T-helper 17 cell (primary cell): ENCODE data around the gene SLC5A1. TPM values are rescaled to one million over a fixed set of nuclear protein-coding genes. Genes with fewer than 3 reads are reported as not detected.
"Not testable (repeated sequence)": the region's sequence is repeated elsewhere in the genome, so short reads cannot be mapped to it uniquely, and the experiment has no call there.

Experiments used
- ATAC-seq: fragments of 150-1000 bp; cut with Tn5 transposase; 2 replicates; pipeline ENCODE4 v1.10.0; 2021; ENCODE audit warnings: mild to moderate bottlenecking, moderate library complexity
- DNase-seq, 3 donors: peaks; one replicate each; pipeline versions ENCODE4 v3.0.0 to v3.0.0-alpha.2; 2020 to 2021
- H3K9me3 ChIP-seq: one replicate; pipeline ENCODE4 v1.7.0; 2013; ENCODE audit warnings: low read length, mild to moderate bottlenecking; ENCODE audit not compliant: control insufficient read depth, poor library complexity, severe bottlenecking
- H3K27ac Mint-ChIP-seq: one replicate; pipeline ENCODE4 v1.8.0; 2022; ENCODE audit warnings: mild to moderate bottlenecking, moderate library complexity, mixed read lengths
- H3K27me3 Mint-ChIP-seq: one replicate; pipeline ENCODE4 v1.8.0; 2022; ENCODE audit warnings: mixed read lengths
- H3K36me3 Mint-ChIP-seq: one replicate; pipeline ENCODE4 v1.8.0; 2022; ENCODE audit warnings: low read depth, mixed read lengths
- H3K4me1 Mint-ChIP-seq: one replicate; pipeline ENCODE4 v1.8.0; 2022; ENCODE audit warnings: mild to moderate bottlenecking, mixed read lengths
- H3K4me3 Mint-ChIP-seq: one replicate; pipeline ENCODE4 v1.8.0; 2022; ENCODE audit warnings: mild to moderate bottlenecking, moderate library complexity, mixed read lengths
- total RNA-seq, 4 donors: library from RNA in 2 of 4; stranded (reverse) in 2 of 4; gene quantifications; one replicate each; pipeline ENCODE4 v1.2.3 and lab custom pipeline; 2022 to 2026

Gene SLC5A1
- total RNA-seq, 2 donors from 2014 or later, result not detected

DNA sequence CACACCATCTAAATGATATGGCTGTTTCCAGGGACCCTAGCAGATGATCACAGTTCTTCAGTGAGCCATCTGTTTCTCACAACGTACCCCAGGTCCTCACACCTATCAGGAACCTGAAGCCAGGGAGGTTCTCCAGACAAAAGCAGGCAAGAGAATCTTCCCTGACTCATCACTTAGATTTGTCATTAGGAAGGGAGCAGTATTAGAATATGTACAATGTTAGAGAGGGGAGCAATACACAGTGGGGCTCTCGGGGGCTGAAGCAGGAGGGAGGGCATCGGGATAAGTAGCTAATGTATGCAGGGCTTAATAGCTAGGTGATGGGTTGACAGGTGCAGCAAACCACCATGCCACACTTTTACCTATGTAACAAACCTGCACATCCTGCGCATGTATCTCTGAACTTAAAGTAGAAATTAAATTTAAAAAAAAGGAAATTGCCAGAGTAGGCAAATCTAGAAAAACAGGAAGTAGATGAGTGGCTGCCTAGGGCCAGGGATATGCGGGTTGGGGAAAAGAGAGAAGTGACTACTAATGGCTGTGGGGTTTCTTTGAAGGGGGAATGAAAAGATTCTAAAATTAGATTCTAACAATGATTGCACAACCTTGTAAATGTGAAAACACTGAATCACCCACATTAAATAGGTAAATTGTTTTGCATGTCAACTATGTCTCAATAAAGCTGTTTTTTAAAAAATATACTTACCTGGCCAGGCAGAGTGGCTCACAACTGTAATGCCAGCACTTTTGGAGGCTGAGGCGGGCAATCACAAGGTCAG lies 101.6 kb downstream of the SLC5A1 start:
- Mint-ChIP-seq H3K4me3 (no peak overlapping the region), H3K4me1 (peaks cover 37% of the 10 kb centered on the region), H3K36me3 (no peaks in the 10 kb centered on the region), H3K27ac (peak overlapping the region; percentile 91), H3K27me3 (no peaks in the 10 kb centered on the region)
- ATAC-seq (peak; percentile 48), DNase-seq (no peak)
- H3K9me3 ChIP-seq, result no peaks in the 10 kb centered on the region

DNA sequence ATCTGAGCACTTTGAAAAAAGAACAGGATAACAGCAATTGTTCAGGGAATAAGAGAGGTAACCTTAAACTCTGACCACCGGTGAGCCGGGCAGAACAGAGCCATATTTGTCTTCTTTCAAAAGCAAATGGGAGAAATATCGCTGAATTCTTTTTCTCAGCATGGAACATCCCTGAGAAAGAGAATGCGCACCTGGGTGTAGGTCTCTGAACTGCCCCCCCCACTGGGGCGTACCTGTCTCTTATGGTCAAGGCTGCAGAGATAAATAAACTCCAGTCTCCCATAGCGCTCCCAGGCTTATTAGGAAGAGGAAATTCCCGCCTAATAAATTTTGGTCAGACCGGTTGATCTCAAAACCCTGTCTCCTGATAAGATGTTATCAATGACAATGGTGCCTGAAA lies 104.1 kb downstream of the SLC5A1 start:
- H3K27me3 Mint-ChIP-seq, DNase-seq, H3K27ac Mint-ChIP-seq, H3K4me3 Mint-ChIP-seq, H3K9me3 ChIP-seq, ATAC-seq, H3K36me3 Mint-ChIP-seq: not testable (repeated sequence)
- H3K4me1 Mint-ChIP-seq, result peaks cover 36% of the 10 kb centered on the region

DNA sequence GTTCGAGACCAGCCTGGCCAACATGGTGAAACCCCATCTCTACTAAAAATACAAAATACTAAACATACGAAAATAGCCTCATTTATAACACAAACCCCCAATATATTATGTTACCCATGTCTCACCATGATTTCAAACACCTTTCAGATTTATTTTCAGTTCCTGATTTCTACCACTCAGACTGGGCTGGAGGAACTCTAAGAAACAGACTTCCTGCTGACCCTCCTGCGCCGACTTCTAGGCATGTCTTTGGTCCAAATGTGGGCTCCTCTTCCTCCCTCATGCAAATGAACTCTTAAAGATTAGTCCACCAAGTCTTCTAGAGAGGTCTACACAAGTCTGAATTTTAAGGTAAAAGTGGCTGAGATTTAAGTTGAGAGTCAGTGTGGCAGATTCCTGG lies 105.3 kb downstream of the SLC5A1 start:
- not testable (repeated sequence) for DNase-seq, ATAC-seq, H3K27me3 Mint-ChIP-seq, H3K36me3 Mint-ChIP-seq, H3K4me3 Mint-ChIP-seq, H3K9me3 ChIP-seq, H3K27ac Mint-ChIP-seq
- H3K4me1 Mint-ChIP-seq, result peaks cover 28% of the 10 kb centered on the region

DNA sequence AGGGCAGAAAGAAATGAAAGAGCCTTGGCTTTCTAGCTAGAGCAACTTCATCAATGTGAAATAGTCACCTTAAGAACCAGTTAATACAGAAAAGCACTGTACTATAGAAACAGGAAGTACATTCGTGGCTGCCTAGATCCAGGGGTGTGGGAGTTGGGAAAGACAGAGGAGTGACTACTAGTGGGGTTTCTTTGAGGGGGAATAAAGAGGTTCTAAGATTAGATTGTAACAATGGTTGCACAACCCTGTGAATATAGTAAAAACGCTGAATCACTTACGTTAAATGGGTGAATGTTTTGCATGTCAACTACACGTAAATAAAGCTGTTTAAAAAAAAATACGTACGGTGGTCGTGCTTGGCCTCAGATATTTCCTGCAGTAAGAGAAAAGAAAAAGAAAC lies 107.6 kb downstream of the SLC5A1 start:
- not testable (repeated sequence) for H3K4me3 Mint-ChIP-seq, H3K36me3 Mint-ChIP-seq, H3K27ac Mint-ChIP-seq, H3K27me3 Mint-ChIP-seq, DNase-seq, ATAC-seq, H3K9me3 ChIP-seq
- H3K4me1 Mint-ChIP-seq, result peaks cover 11% of the 10 kb centered on the region

DNA sequence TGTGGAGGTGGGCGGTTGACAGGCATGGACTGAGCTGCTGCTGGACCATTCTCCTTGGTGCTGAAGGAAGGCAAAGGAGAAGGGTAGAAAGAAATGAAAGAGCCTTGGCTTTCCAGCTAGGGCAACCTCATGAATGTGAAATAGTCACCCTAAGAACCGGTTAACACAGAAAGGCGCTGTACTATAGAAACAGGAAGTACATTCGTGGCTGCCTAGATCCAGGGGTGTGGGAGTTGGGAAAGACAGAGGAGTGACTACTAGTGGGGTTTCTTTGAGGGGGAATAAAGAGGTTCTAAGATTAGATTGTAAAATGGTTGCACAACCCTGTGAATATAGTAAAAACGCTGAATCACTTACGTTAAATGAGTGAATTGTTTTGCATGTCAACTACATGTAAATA lies 108.6 kb downstream of the SLC5A1 start:
- not testable (repeated sequence) for H3K27me3 Mint-ChIP-seq, H3K9me3 ChIP-seq, H3K27ac Mint-ChIP-seq, H3K36me3 Mint-ChIP-seq, DNase-seq, H3K4me3 Mint-ChIP-seq, ATAC-seq
- peaks cover 11% of the 10 kb centered on the region for H3K4me1 Mint-ChIP-seq

DNA sequence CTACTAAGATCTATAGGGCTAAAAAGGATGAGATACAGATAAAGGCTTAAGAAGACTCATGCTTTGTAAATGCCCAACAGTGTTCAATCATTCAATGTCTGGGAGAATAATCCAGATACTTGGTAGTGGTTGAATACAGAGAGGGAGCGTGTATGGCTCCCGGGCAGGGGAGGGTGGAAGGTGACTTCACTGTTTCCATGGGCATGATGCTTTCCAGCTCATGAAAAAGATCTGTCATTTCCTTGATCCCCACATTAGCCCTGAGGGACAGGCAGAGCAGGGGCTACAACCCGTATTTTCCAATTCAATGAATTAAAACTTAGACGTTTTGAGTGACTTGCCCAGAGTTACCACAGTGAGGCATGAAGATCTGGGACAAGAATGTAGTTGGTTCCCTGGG lies 111.7 kb downstream of the SLC5A1 start:
- H3K27ac Mint-ChIP-seq, result not testable (repeated sequence)

DNA sequence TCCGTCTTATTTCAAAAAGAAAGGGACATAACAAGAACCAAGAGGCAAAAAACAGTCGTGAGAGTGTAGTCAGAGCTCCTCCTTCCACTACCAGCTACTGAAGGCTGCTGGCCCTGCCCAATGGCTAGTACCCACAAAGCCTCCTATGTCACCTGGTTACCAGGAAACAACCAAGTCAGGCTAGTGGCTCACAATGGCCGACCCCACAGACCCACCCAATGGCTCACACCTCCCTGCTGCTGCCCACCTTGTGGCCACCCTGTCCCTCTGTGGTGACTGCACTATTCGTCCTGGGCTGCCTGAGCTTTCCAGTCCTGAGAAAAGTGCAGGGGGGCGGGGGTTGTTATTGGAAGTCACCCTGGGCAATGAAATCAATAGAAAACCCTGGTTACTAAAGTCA lies 114.6 kb downstream of the SLC5A1 start:
- not testable (repeated sequence) for DNase-seq, H3K4me1 Mint-ChIP-seq, H3K9me3 ChIP-seq, H3K27ac Mint-ChIP-seq, H3K27me3 Mint-ChIP-seq, H3K36me3 Mint-ChIP-seq, ATAC-seq, H3K4me3 Mint-ChIP-seq

More for the DNA sequence above, 111.7 kb downstream of the SLC5A1 start:
- H3K27me3 Mint-ChIP-seq, H3K36me3 Mint-ChIP-seq, DNase-seq, H3K4me1 Mint-ChIP-seq, H3K9me3 ChIP-seq, H3K4me3 Mint-ChIP-seq, ATAC-seq: not testable (repeated sequence)

DNA sequence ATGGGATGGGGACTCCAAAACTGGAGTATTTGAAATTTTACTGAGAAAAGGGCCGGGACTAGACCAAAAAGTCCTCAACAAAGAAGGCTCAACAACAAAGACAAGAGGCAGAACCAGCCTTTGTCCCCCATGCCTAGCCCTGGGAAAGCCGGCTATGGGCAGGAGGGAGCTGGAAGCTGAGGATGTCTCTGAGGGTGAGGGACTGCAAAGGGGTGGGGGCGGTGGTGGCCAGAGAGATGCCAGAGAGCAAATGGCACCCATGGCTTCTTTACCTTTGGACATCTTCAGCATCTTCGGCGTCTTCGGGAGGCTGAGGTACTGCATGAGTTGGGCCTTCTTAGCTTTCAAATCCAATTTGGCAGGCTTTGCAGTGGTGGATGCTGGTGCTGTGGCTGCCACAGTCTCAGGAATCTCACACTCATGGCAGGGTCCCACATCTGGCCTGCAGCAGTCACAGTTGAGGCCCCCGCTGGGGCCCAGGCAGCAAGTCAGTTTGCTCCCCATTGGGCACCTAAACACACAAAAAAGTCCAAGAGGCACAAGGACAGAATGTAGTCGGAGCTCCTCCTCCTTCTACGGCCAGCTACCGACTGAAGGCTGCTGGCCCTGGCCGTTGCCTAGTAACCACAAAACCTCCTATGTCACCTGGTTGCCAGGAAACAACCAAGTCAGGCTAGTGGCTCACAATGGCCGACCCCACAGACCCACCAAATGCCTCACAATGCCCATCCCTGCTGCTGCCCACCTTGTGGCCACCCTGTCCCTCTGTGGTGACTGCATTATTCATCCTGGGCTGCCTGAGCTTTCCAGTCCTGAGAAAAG lies 115.9 kb downstream of the SLC5A1 start, which contains the start of gene C22orf42:
Gene C22orf42, minus strand, starts transcription at position 592 of the 822 bp plus-strand sequence. Its CDS starts 88 bp downstream, at position 504.
- Mint-ChIP-seq H3K4me1 (peaks cover 3% of the 10 kb centered on the region), H3K27ac (no peak within 1 kb of the TSS), H3K27me3 (no peaks in the 10 kb centered on the region), H3K4me3 (no peak within 1 kb of the TSS), H3K36me3 (no peaks in the 10 kb centered on the region)
- no peaks in the 10 kb centered on the region for H3K9me3 ChIP-seq
- ATAC-seq (no peak), DNase-seq (no peak)

DNA sequence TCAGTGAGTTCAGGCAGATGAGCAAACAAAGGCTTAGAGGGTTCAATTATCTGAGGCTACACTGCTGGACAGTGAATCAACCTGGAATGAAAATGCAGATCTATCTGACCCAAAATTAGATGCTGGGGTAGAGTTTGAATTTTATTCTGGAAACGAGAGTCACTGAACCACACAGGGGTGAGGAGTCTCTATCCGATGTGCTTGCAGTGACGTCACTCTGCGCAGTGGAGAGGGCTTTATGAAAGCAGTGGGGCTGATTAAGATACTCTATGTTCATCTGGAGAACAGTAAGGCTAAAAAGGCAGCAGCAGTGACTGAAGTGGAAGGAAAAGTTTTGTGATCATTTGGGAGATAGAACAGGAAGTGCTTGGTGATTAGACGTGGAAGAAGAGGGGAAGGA lies 117.3 kb downstream of the SLC5A1 start:
- not testable (repeated sequence) for H3K36me3 Mint-ChIP-seq, H3K4me1 Mint-ChIP-seq, H3K27ac Mint-ChIP-seq, H3K4me3 Mint-ChIP-seq, DNase-seq, H3K27me3 Mint-ChIP-seq, ATAC-seq, H3K9me3 ChIP-seq

Other genes starting within 250 kb of the SLC5A1 start
- gene YWHAH, start 98.7 kb upstream of the SLC5A1 start, total RNA-seq, result 100 to 1,000 TPM in 1 of 2 donors, 10 to 100 TPM in 1; 84.2 to 114 TPM
- gene C22orf42, start 116.0 kb downstream of the SLC5A1 start, total RNA-seq, result not detected
- gene RFPL2, start 161.8 kb downstream of the SLC5A1 start, total RNA-seq, result 1 to 10 TPM in 1 of 2 donors, under 1 TPM in 1; 0.94 to 1.6 TPM
- gene SLC5A4, start 212.1 kb downstream of the SLC5A1 start, total RNA-seq, result not detected